RWPE1 (cell line): Measurements from ENCODE around the gene KCNA2.

Experiments used
- CTCF ChIA-PET: fragments of 350-600 bp; sonication (Branson Sonifier 250); formaldehyde crosslinking; extraction: SDS; loops from one replicate; lab custom pipeline; 2021; lab: Yijun Ruan, JAX
- POLR2A ChIA-PET: fragments of 400-600 bp; formaldehyde crosslinking; extraction: SDS; loops from one replicate; lab custom pipeline; 2020; ENCODE audit warnings: antibody characterized with exemption; ENCODE audit not compliant: low non-redundant PET; lab: Yijun Ruan, JAX
- DNase-seq: peaks from one replicate; pipeline ENCODE4 v3.0.0; 2012; ENCODE audit warnings: low spot score
- H3K27ac ChIP-seq: fragments of 450-650 bp; 2 replicates; pipeline ENCODE4 v1.5.1; 2017
- CTCF ChIP-seq: fragments of 450-650 bp; conservative IDR thresholded peaks from 2 replicates; pipeline ENCODE4 v1.5.1; 2017; ENCODE audit warnings: low read depth, mild to moderate bottlenecking

The KCNA2 gene

GRCh38 chr1:110572751-110573150 is 33.4 kb downstream of the KCNA2 start:
- no peak for TF ChIP-seq CTCF
- CTCF ChIA-PET = interaction anchor here (1.0 to 1.8 kb wide), 2 partner anchors 17 to 47 kb away, joined by 3 to 5 read pairs; no protein-coding TSS in a partner anchor
- no peak overlapping the region for H3K27ac ChIP-seq
- POLR2A ChIA-PET = no interaction called here
- no peak for DNase-seq

GRCh38 chr1:110570901-110571300 is 35.3 kb downstream of the KCNA2 start:
- TF ChIP-seq CTCF = no peak
- CTCF ChIA-PET = no interaction called here
- no peak for DNase-seq
- no peak overlapping the region for H3K27ac ChIP-seq
- POLR2A ChIA-PET = no interaction called here

GRCh38 chr1:110570307-110570706 is 35.9 kb downstream of the KCNA2 start:
- TF ChIP-seq CTCF = no peak
- CTCF ChIA-PET = no interaction called here
- no peak overlapping the region for H3K27ac ChIP-seq
- POLR2A ChIA-PET = no interaction called here
- DNase-seq = no peak

GRCh38 chr1:110566836-110567235 is 39.3 kb downstream of the KCNA2 start:
- no peak for TF ChIP-seq CTCF
- CTCF ChIA-PET = no interaction called here

GRCh38 chr1:110565565-110565964 is 40.6 kb downstream of the KCNA2 start:
- H3K27ac ChIP-seq = no peak overlapping the region
- DNase-seq = no peak
- CTCF ChIA-PET = interaction anchor here (0.7 kb wide), 1 partner anchor 292 kb away, joined by 3 read pairs; no protein-coding TSS in a partner anchor
- POLR2A ChIA-PET = no interaction called here
- no peak for TF ChIP-seq CTCF

More at GRCh38 chr1:110566836-110567235, 39.3 kb downstream of the KCNA2 start:
- DNase-seq = no peak
- POLR2A ChIA-PET = no interaction called here
- no peak overlapping the region for H3K27ac ChIP-seq

- POLR2A ChIA-PET = no interaction called here
- CTCF ChIA-PET = interaction anchor here (0.6 to 2.0 kb wide), 4 partner anchors 11 to 660 kb away, joined by 3 to 5 read pairs (median 3); no protein-coding TSS in a partner anchor
Observed at GRCh38 chr1:110563089-110563488, 43.1 kb downstream of the KCNA2 start.

More at GRCh38 chr1:110563089-110563488, 43.1 kb downstream of the KCNA2 start:
- DNase-seq = no peak
- no peak overlapping the region for H3K27ac ChIP-seq
- no peak for TF ChIP-seq CTCF
